H1 (cell line): ENCODE measurements around the gene FCGR3B. TPM values are rescaled to one million over a fixed set of nuclear protein-coding genes. Genes with fewer than 3 reads are reported as not detected.
"Not testable (repeated sequence)": the region's sequence is repeated elsewhere in the genome, so short reads cannot be mapped to it uniquely, and the experiment has no call there.

Experiments
- CTCF ChIA-PET: fragments of 300-600 bp; sonication (Branson Sonifier 250); formaldehyde crosslinking; loops from one replicate; lab custom pipeline; 2021; ENCODE audit not compliant: partially characterized antibody; lab: Charles Lee
- POLR2A ChIA-PET: fragments of 300-600 bp; sonication (Branson Sonifier 250); formaldehyde crosslinking; loops from one replicate; lab custom pipeline; 2021; ENCODE audit warnings: inconsistent platforms; ENCODE audit not compliant: partially characterized antibody; lab: Charles Lee
- DNase-seq, 2 experiments: peaks; one replicate each; pipeline versions ENCODE4 v3.0.0 to v3.0.0-alpha.2; 2010 to 2022; ENCODE audit warnings: low spot score in 2 of 2, low read depth in 1 of 2, mixed read lengths in 1 of 2
- FAIRE-seq: peaks from 2 replicates; lab custom pipeline; 2011; peaks lifted over from hg19 to GRCh38; lab: Jason Lieb, UNC
- H2AFZ ChIP-seq: 2 replicates; pipeline ENCODE4 v1.8.1; 2012; ENCODE audit warnings: low read length, inconsistent platforms
- H2AK5ac ChIP-seq: 2 replicates; pipeline ENCODE4 v1.6.1; 2013; ENCODE audit warnings: low read depth, low read length
- H2BK120ac ChIP-seq: replicated peaks from 2 replicates; pipeline ENCODE3; 2013; ENCODE audit warnings: low read depth, low read length, inconsistent platforms
- H2BK12ac ChIP-seq: 2 replicates; pipeline ENCODE4 v1.6.1; 2013; ENCODE audit warnings: low read depth, low read length
- H2BK15ac ChIP-seq: 2 replicates; pipeline ENCODE4 v1.6.1; 2013; ENCODE audit warnings: low read length
- H2BK20ac ChIP-seq: 2 replicates; pipeline ENCODE4 v1.6.1; 2013; ENCODE audit warnings: low read length
- H2BK5ac ChIP-seq: 2 replicates; pipeline ENCODE4 v1.6.1; 2013; ENCODE audit warnings: low read depth, low read length
- H3K14ac ChIP-seq: 2 replicates; pipeline ENCODE4 v1.6.1; 2013; ENCODE audit warnings: inconsistent platforms; ENCODE audit not compliant: insufficient read length
- H3K18ac ChIP-seq: 2 replicates; pipeline ENCODE4 v1.6.1; 2013; ENCODE audit warnings: low read length; ENCODE audit errors: extremely low read depth
- H3K23ac ChIP-seq: 2 replicates; pipeline ENCODE4 v1.6.1; 2013; ENCODE audit warnings: inconsistent platforms; ENCODE audit not compliant: insufficient read length
- H3K23me2 ChIP-seq: 2 replicates; pipeline ENCODE4 v1.6.1; 2013; ENCODE audit warnings: low read depth, low read length
- H3K27ac ChIP-seq: 2 replicates; pipeline ENCODE4 v1.6.1; 2011; ENCODE audit warnings: low read depth, low read length, inconsistent platforms
- H3K27me3 ChIP-seq, 4 experiments: replicated peaks in 1 of 4; 1 replicate in 1 of 4; 2 replicates in 3 of 4; pipeline versions ENCODE4 v1.6.1 to v1.8.1; 2011 to 2013; ENCODE audit warnings: low read length in 3 of 4, mild to moderate bottlenecking in 3 of 4, inconsistent platforms in 2 of 4, mixed read lengths in 2 of 4, moderate library complexity in 1 of 4; ENCODE audit not compliant: control insufficient read depth in 3 of 4, insufficient read depth in 3 of 4; ENCODE audit errors: extremely low read depth in 1 of 4
- H3K36me3 ChIP-seq, 4 experiments: 2 replicates each; pipeline versions ENCODE4 v1.6.1 to v1.8.1; 2011 to 2013; ENCODE audit warnings: mild to moderate bottlenecking in 4 of 4, low read length in 3 of 4, moderate library complexity in 2 of 4, control low read depth in 1 of 4, inconsistent platforms in 1 of 4; ENCODE audit not compliant: insufficient read depth in 4 of 4, control insufficient read depth in 2 of 4
- H3K4ac ChIP-seq: replicated peaks from 2 replicates; pipeline ENCODE3; 2013; ENCODE audit warnings: low read length, low read depth, mixed read lengths, inconsistent platforms; ENCODE audit not compliant: insufficient read length
- H3K4me1 ChIP-seq, 4 experiments: replicated peaks in 1 of 4; 1 replicate in 1 of 4; 2 replicates in 3 of 4; pipeline versions ENCODE4 v1.6.1 to v1.8.1; 2011 to 2013; ENCODE audit warnings: low read length in 3 of 4, inconsistent platforms in 2 of 4, mixed read lengths in 1 of 4; ENCODE audit not compliant: insufficient read depth in 4 of 4, control insufficient read depth in 3 of 4
- H3K4me2 ChIP-seq, 2 experiments: 2 replicates each; pipeline versions ENCODE4 v1.6.1 to v1.8.1; 2011 to 2013; ENCODE audit warnings: low read depth in 2 of 2, low read length in 2 of 2, control low read depth in 1 of 2, inconsistent platforms in 1 of 2, mild to moderate bottlenecking in 1 of 2; ENCODE audit not compliant: insufficient read depth in 1 of 2
- H3K4me3 ChIP-seq, 4 experiments: fragments of 200-600, 300-600 bp in 1 of 4; sonication (generic), shearing (Covaris generic), sonication (Bioruptor Twin) in 1 of 4; 2 replicates each; pipeline versions ENCODE4 v1.5.1 to v1.8.1; 2011 to 2016; ENCODE audit warnings: low read length in 4 of 4, low read depth in 3 of 4, control low read depth in 2 of 4, inconsistent platforms in 2 of 4, mild to moderate bottlenecking in 2 of 4, mixed read lengths in 1 of 4, moderate library complexity in 1 of 4; ENCODE audit not compliant: insufficient read depth in 2 of 4; ENCODE audit errors: extremely low read depth in 1 of 4
- H3K56ac ChIP-seq: replicated peaks from 2 replicates; pipeline ENCODE3; 2013; ENCODE audit warnings: low read depth, mild to moderate bottlenecking, mixed read lengths, low read length, inconsistent platforms; ENCODE audit not compliant: insufficient read length
- H3K79me1 ChIP-seq: 2 replicates; pipeline ENCODE4 v1.6.1; 2013; ENCODE audit warnings: low read depth, low read length, control low read depth
- H3K79me2 ChIP-seq, 2 experiments: 2 replicates each; pipeline versions ENCODE4 v1.6.1 to v1.8.1; 2012 to 2013; ENCODE audit warnings: low read length in 2 of 2, mild to moderate bottlenecking in 2 of 2, inconsistent platforms in 1 of 2; ENCODE audit not compliant: insufficient read depth in 2 of 2, control insufficient read depth in 1 of 2
- H3K9ac ChIP-seq, 4 experiments: replicated peaks in 1 of 4; 1 replicate in 1 of 4; 2 replicates in 3 of 4; pipeline versions ENCODE4 v1.6.1 to v1.8.1; 2011 to 2013; ENCODE audit warnings: low read depth in 3 of 4, low read length in 3 of 4, control low read depth in 2 of 4, mild to moderate bottlenecking in 2 of 4, moderate library complexity in 2 of 4, inconsistent platforms in 1 of 4; ENCODE audit errors: extremely low read depth in 1 of 4
- H3K9me3 ChIP-seq, 2 experiments: 2 replicates each; pipeline versions ENCODE4 v1.6.1 to v1.8.1; 2012 to 2013; ENCODE audit warnings: mild to moderate bottlenecking in 2 of 2, moderate library complexity in 2 of 2, control low read depth in 1 of 2, inconsistent platforms in 1 of 2, low read depth in 1 of 2, low read length in 1 of 2, mixed read lengths in 1 of 2; ENCODE audit not compliant: insufficient read depth in 2 of 2
- H4K20me1 ChIP-seq, 2 experiments: replicated peaks in 1 of 2; 2 replicates each; pipeline versions ENCODE3 to v1.8.1; 2011 to 2013; ENCODE audit warnings: inconsistent platforms in 2 of 2, low read length in 2 of 2, mild to moderate bottlenecking in 1 of 2; ENCODE audit not compliant: insufficient read depth in 2 of 2, control insufficient read depth in 1 of 2
- H4K5ac ChIP-seq: 2 replicates; pipeline ENCODE4 v1.6.1; 2013; ENCODE audit warnings: low read length, low read depth, mixed read lengths, inconsistent platforms; ENCODE audit not compliant: insufficient read length
- H4K8ac ChIP-seq: 2 replicates; pipeline ENCODE4 v1.8.0; 2013; ENCODE audit warnings: mild to moderate bottlenecking, moderate library complexity, low read length, inconsistent platforms; ENCODE audit not compliant: insufficient read depth; ENCODE audit errors: extremely low read depth
- H4K91ac ChIP-seq: replicated peaks from 2 replicates; pipeline ENCODE3; 2013; ENCODE audit warnings: low read length, mixed read lengths, inconsistent platforms; ENCODE audit not compliant: insufficient read length
- WGBS, 2 experiments: shearing (Covaris generic) in 1 of 2; methylation state at CpG; one replicate each; pipeline versions ENCODE4 v1.1.6 to v1.1.7; 2013 to 2015; ENCODE audit warnings: low lambda C conversion rate in 2 of 2, mixed read lengths in 2 of 2, inconsistent platforms in 1 of 2, low coverage in 1 of 2, missing lambda C conversion rate in 1 of 2; ENCODE audit not compliant: insufficient replicate concordance in 2 of 2, insufficient coverage in 1 of 2, insufficient read length in 1 of 2; ENCODE audit errors: extremely low coverage in 1 of 2, missing lambda C conversion rate in 1 of 2; 5-methylcytosine and 5-hydroxymethylcytosine counted together
- polyA plus RNA-seq, 7 experiments: library from polyadenylated mRNA; depleted of rRNA in 3 of 7; stranded (reverse) in 5 of 7; unstranded in 2 of 7; fragments of >200 nt in 5 of 7; fragments of 200-250 nt in 2 of 7; gene quantifications; 1 replicate in 5 of 7; 2 replicates in 1 of 7; 4 replicates in 1 of 7; pipeline versions ENCODE4 v1.2.1 to v1.2.3, GENCODE V29; 2011 to 2013; ENCODE audit warnings: missing spikeins in 2 of 7, mixed read lengths in 2 of 7
- total RNA-seq: library from RNA; stranded (reverse); fragmentation: NEBNext Ultra II Directional; extraction: Animal tissue kit (Norgen Biotek cat#: 25700); gene quantifications from 2 replicates; pipeline ENCODE4 v1.2.1, GENCODE V29; 2021

The FCGR3B gene
- total and polyA plus RNA-seq, 2 of the 8 experiments (the other 6 are each of a cell fraction or from before 2014, with no cell fraction given), result not detected

- H3K18ac ChIP-seq, POLR2A ChIA-PET, H4K20me1 ChIP-seq, H3K36me3 ChIP-seq, H3K79me1 ChIP-seq, H3K4me3 ChIP-seq, H3K23ac ChIP-seq, H2BK5ac ChIP-seq, H3K27ac ChIP-seq, FAIRE-seq, H3K56ac ChIP-seq, H4K8ac ChIP-seq, H2BK120ac ChIP-seq, H2AK5ac ChIP-seq, H2BK20ac ChIP-seq, H3K9me3 ChIP-seq, H3K23me2 ChIP-seq, H3K79me2 ChIP-seq, H2BK15ac ChIP-seq, H3K4me2 ChIP-seq, H4K5ac ChIP-seq, H2BK12ac ChIP-seq, H3K4ac ChIP-seq, H2AFZ ChIP-seq, H3K4me1 ChIP-seq, H3K27me3 ChIP-seq, H4K91ac ChIP-seq, H3K14ac ChIP-seq, DNase-seq, CTCF ChIA-PET, H3K9ac ChIP-seq: not testable (repeated sequence)
- WGBS, 2 experiments, result no CpG with 5 or more reads among the region's 4 CpGs
Observed at GRCh38 chr1:161662684-161663339, 31.8 kb upstream of the FCGR3B start, which contains the start of gene FCGR2B. Gene FCGR2B, plus strand, starts transcription at chr1:161663143. Its CDS starts 99 bp downstream, at chr1:161663242.
